ENCODE data around the gene HDGFL1. TPM values are rescaled to one million over a fixed set of nuclear protein-coding genes. Genes with fewer than 3 reads are reported as not detected.

Gene HDGFL1
- total RNA-seq, 1 donor from 2014 or later, result not detected

GRCh38 chr6:22613051-22613450, 43.7 kb downstream of the HDGFL1 start:
- peaks cover 0 to 6% (median 0%) of the 10 kb centered on the region in 3 donors for H3K9me3 ChIP-seq (ENCODE audit: control insufficient read depth in 3 of 3, low read length in 3 of 3)
- H3K27ac ChIP-seq (ENCODE audit: low read depth, low read length), result peak overlapping the region; percentile 8
- H3K4me3 ChIP-seq (ENCODE audit: low read length in 3 of 3), result no peak overlapping the region
- no peaks in the 10 kb centered on the region for H3K27me3 ChIP-seq (ENCODE audit: control insufficient read depth in 3 of 3, insufficient read depth in 3 of 3, low read length in 3 of 3)
- peaks cover 4 to 13% (median 6%) of the 10 kb centered on the region in 3 donors for H3K4me1 ChIP-seq (ENCODE audit: control insufficient read depth in 3 of 3, insufficient read depth in 3 of 3, low read length in 3 of 3)
- H3K9ac ChIP-seq (ENCODE audit: low read depth in 1 of 3, low read length in 3 of 3), result no peak overlapping the region
- H3K36me3 ChIP-seq (ENCODE audit: control insufficient read depth in 3 of 3, insufficient read depth in 3 of 3, low read length in 3 of 3), result no peaks in the 10 kb centered on the region

DNA sequence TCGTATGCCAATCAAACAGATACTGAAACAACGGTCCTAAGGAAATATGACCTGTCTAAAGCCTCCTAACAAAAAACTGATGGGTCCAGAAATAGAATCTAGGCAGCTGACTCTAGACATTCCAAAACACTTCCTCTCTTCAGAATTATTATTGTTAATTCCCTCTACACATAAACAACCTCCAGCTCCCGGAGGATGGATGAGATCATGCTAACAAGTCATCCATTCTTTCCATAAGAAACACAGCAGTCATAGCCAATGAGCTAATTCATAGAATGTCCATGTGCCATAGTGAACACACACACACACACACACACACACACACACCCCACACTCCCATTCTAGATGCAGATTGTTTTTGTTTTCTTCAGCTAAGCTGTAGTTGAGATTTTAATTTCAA, 44.3 kb downstream of the HDGFL1 start:
- no peaks in the 10 kb centered on the region for H3K27me3 ChIP-seq (ENCODE audit: control insufficient read depth in 3 of 3, insufficient read depth in 3 of 3, low read length in 3 of 3)
- peak overlapping the region; percentile 8 for H3K27ac ChIP-seq (ENCODE audit: low read depth, low read length)
- H3K36me3 ChIP-seq (ENCODE audit: control insufficient read depth in 3 of 3, insufficient read depth in 3 of 3, low read length in 3 of 3), result no peaks in the 10 kb centered on the region
- H3K9me3 ChIP-seq (ENCODE audit: control insufficient read depth in 3 of 3, low read length in 3 of 3), result peaks cover 0 to 6% (median under 1%) of the 10 kb centered on the region in 3 donors
- H3K9ac ChIP-seq (ENCODE audit: low read depth in 1 of 3, low read length in 3 of 3), result no peak overlapping the region
- H3K4me3 ChIP-seq (ENCODE audit: low read length in 3 of 3), result peak overlapping the region in 1 of 3 donors; percentile 14
- H3K4me1 ChIP-seq (ENCODE audit: control insufficient read depth in 3 of 3, insufficient read depth in 3 of 3, low read length in 3 of 3), result peaks cover 4 to 13% (median 6%) of the 10 kb centered on the region in 3 donors

- Histone ChIP-seq H3K27me3 (ENCODE audit: control insufficient read depth in 3 of 3, insufficient read depth in 3 of 3, low read length in 3 of 3) (no peaks in the 10 kb centered on the region), H3K9ac (ENCODE audit: low read depth in 1 of 3, low read length in 3 of 3) (no peak overlapping the region), H3K4me1 (ENCODE audit: control insufficient read depth in 3 of 3, insufficient read depth in 3 of 3, low read length in 3 of 3) (peaks cover 4 to 13% (median 6%) of the 10 kb centered on the region in 3 donors), H3K4me3 (ENCODE audit: low read length in 3 of 3) (no peak overlapping the region), H3K36me3 (ENCODE audit: control insufficient read depth in 3 of 3, insufficient read depth in 3 of 3, low read length in 3 of 3) (no peaks in the 10 kb centered on the region), H3K9me3 (ENCODE audit: control insufficient read depth in 3 of 3, low read length in 3 of 3) (peaks cover 0 to 6% (median 3%) of the 10 kb centered on the region in 3 donors), H3K27ac (ENCODE audit: low read depth, low read length) (no peak overlapping the region)
Observed at GRCh38 chr6:22614547-22614946, 45.2 kb downstream of the HDGFL1 start.

DNA sequence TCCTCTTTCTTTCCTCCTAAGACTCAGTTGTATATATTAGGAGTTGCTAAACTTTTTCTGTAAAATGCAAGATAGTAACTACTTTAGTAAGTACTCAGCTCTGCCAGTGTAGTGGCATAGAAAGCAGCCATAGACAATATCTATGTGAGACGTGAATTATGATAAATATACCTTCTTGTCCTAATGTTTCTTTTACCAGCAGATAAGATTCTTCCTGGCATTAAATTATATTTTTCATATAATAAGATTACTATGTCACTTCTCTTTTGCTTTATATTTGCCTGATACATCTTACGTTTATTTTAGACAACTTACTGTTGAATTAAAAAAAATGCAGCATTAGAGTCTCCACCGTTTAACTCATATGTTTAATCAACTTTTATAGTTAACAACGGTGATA, 51.7 kb downstream of the HDGFL1 start:
- no peaks in the 10 kb centered on the region for H3K4me1 ChIP-seq (ENCODE audit: control insufficient read depth in 3 of 3, insufficient read depth in 3 of 3, low read length in 3 of 3)
- no peaks in the 10 kb centered on the region for H3K27me3 ChIP-seq (ENCODE audit: control insufficient read depth in 3 of 3, insufficient read depth in 3 of 3, low read length in 3 of 3)
- H3K4me3 ChIP-seq (ENCODE audit: low read length in 3 of 3), result no peak overlapping the region
- no peaks in the 10 kb centered on the region for H3K36me3 ChIP-seq (ENCODE audit: control insufficient read depth in 3 of 3, insufficient read depth in 3 of 3, low read length in 3 of 3)
- H3K9me3 ChIP-seq (ENCODE audit: control insufficient read depth in 3 of 3, low read length in 3 of 3), result peaks cover 0 to 4% (median 3%) of the 10 kb centered on the region in 3 donors
- no peak overlapping the region for H3K27ac ChIP-seq (ENCODE audit: low read depth, low read length)
- no peak overlapping the region for H3K9ac ChIP-seq (ENCODE audit: low read depth in 1 of 3, low read length in 3 of 3)

All from skeletal muscle tissue (tissue), 4 donors.